GM06990 (cell line): Measurements from ENCODE around the gene SLC25A15.

ENCODE experiments used
- DNase-seq: peaks from one replicate; pipeline ENCODE4 v3.0.0-alpha.2; 2011; ENCODE audit not compliant: insufficient read length; ENCODE audit errors: extremely low read depth
- H3K27me3 ChIP-seq: replicated peaks from 2 replicates; pipeline ENCODE4 v1.6.0; 2011; ENCODE audit warnings: low read length; ENCODE audit not compliant: control insufficient read depth, insufficient read depth
- H3K36me3 ChIP-seq: 2 replicates; pipeline ENCODE4 v1.5.1; 2011; ENCODE audit warnings: low read length; ENCODE audit not compliant: control insufficient read depth, insufficient read depth
- H3K4me3 ChIP-seq: replicated peaks from 2 replicates; pipeline ENCODE4 v1.5.1; 2011; ENCODE audit warnings: low read depth, mild to moderate bottlenecking, control low read depth, low read length
- CTCF ChIP-seq: IDR thresholded peaks from 2 replicates; pipeline ENCODE4 v1.5.1; 2011; ENCODE audit warnings: low read length, control low read depth, mild to moderate bottlenecking, inconsistent platforms; ENCODE audit not compliant: insufficient read depth, poor library complexity, severe bottlenecking

The SLC25A15 gene

GRCh38 chr13:40770934-40771618, 18.3 kb upstream of the SLC25A15 start, which contains the start of gene MRPS31:
MRPS31 (minus strand) TSS chr13:40771190; CDS start chr13:40771136, 54 bp downstream.
- H3K36me3 ChIP-seq: no peaks in the 10 kb centered on the region; the same call in 1 of the 2 replicates
- DNase-seq: peak; percentile 98
- no peaks in the 10 kb centered on the region for H3K27me3 ChIP-seq
- H3K4me3 ChIP-seq: peak within 1 kb of the TSS; percentile 77
- TF ChIP-seq CTCF: no peak

DNA sequence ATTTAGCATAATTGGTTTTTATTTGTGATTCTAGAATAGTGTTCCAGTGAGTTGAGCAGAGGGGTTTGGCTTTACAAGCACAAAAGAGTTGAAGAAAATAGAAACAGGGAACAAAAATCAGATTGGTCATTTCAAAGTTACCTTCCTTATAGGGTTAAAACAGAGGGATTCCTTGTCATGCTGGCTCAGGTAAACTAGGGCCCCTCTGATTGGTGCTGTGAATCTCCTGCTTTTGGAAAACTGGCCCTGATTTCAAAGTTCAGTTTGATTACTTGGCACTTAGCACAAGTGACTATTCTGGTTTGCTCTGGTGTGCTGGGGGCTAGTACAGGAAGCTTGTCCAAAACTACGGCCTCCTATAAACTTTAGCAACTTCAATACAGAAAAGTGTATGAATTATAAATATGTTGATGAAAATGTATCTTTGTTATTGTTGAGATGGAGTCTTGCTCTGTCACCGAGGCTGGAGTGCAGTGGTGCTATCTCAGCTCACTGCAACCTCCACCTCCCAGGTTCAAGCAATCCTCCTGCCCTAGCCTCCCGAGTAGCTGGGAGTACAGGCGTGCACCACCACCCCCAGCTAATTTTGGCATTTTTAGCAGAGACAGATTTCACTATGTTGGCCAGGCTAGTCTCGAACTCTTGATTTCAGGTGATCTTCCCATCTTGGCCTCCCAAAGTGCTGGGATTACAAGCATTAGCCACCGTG, 16.5 kb upstream of the SLC25A15 start:
- DNase-seq: no peak
- no peak for TF ChIP-seq CTCF

DNA sequence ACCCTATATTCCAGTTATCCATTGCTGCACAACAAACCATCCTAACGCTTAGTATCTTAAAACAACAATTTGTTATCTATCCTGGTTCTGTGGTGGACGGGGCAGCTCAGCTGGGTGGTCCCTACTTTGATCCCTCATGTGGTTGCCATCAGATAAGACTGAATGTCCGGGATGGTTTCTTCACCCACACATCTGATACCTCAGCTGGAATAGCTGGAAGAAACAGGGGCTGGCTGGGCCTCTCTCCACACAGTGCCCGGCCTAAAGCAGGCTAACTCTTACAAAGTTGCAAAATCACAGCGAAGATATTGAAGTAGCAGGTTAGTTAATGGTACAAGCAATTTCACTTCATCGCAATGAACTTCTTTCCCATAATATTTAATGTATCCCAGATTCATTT, 14.7 kb upstream of the SLC25A15 start:
- no peak for DNase-seq
- H3K4me3 ChIP-seq: no peak overlapping the region
- no peaks in the 10 kb centered on the region for H3K36me3 ChIP-seq
- no peak for TF ChIP-seq CTCF
- H3K27me3 ChIP-seq: no peaks in the 10 kb centered on the region

More for the DNA sequence above, 16.5 kb upstream of the SLC25A15 start:
- Histone ChIP-seq H3K4me3 (no peak overlapping the region), H3K27me3 (no peaks in the 10 kb centered on the region), H3K36me3 (no peaks in the 10 kb centered on the region)

DNA sequence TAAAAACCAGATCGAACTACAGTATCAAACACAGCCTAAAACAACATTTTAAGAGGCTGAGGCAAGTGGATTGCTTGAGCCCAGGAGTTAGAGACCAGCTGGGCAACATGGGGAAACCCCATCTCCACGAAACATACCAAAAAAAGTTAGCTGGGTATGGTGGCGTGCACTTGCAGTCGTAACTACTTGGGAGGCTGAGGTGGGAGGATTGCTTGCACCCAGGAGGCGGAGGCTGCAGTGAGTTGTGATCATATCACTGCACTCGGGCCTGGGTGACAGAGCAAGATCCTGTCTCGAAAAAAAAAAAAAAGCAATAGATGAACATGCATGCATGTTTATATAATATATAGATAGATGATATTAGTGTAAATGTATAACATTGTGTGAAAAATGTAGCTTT, 13.2 kb upstream of the SLC25A15 start:
- DNase-seq: no peak
- Histone ChIP-seq H3K4me3 (no peak overlapping the region), H3K36me3 (no peaks in the 10 kb centered on the region), H3K27me3 (no peaks in the 10 kb centered on the region)
- TF ChIP-seq CTCF: no peak

DNA sequence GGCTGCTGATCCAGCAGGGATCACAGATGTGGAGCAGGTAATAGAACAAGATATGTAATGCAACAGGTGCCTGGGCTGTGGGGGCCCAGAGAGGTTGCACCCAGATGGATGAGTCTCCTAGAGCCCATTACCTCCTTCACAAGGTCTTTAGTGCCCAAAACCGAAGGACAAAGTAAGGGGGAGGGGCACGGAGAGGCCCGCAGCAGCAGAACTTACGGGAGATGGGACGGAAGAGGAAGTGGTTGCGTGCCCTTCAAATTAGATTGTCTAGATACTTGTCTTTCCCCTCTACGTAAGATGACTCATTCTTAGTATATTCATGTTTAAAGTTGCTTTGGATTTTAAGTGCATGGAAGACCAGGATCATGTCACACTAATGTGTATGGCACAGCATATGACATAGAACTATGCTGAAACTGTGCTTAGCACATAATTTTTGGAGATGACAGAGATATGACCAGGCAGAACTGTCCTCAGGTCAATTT, 12.7 kb upstream of the SLC25A15 start:
- DNase-seq: peak; percentile 51
- no peaks in the 10 kb centered on the region for H3K36me3 ChIP-seq
- H3K27me3 ChIP-seq: no peaks in the 10 kb centered on the region
- no peak overlapping the region for H3K4me3 ChIP-seq
- TF ChIP-seq CTCF: no peak
